ENCODE data around the gene C4orf33. TPM values are rescaled to one million over a fixed set of nuclear protein-coding genes. Genes with fewer than 3 reads are reported as not detected.

C4orf33 gene
- total RNA-seq = 10 to 100 TPM; 11.1 to 29.3 (median 12.0) TPM

- no peaks in the 10 kb centered on the region for H3K36me3 ChIP-seq
- H3K27me3 ChIP-seq = no peaks in the 10 kb centered on the region
- peak within 1 kb of the TSS; percentile 86 to 92 for H3K27ac ChIP-seq
- peak within 1 kb of the TSS; percentile 50 to 73 (median 63) for H3K4me3 ChIP-seq
- intact Hi-C loops (cut with DNase I; ENCODE audit: low total_unique reads) = no loop called here
- no peaks in the 10 kb centered on the region for H3K9me3 ChIP-seq
- DNase-seq (ENCODE audit: low spot score in 2 of 2) = peak; percentile 60 to 66
- TF ChIP-seq POLR2AphosphoS5 (IDR thresholded peaks at IDR 0.05) = peak in 2 of 3 donors; percentile 40 to 49
- no peak for TF ChIP-seq CTCF (IDR thresholded peaks at IDR 0.05)
- peaks cover 0 to 4% of the 10 kb centered on the region in 2 donors for H3K4me1 ChIP-seq
These were observed at the start of gene C4orf33 for GRCh38 chr4:129095811-129096454. C4orf33 (plus strand) TSS chr4:129096152; CDS start chr4:129102611, 6,459 bp downstream.

GRCh38 chr4:129059028-129059427 lies 36.9 kb upstream of the C4orf33 start:
- H3K4me1 ChIP-seq = no peaks in the 10 kb centered on the region
- intact Hi-C loops (cut with DNase I; ENCODE audit: low total_unique reads) = no loop called here
- no peak for DNase-seq (ENCODE audit: low spot score in 2 of 2)
- H3K27me3 ChIP-seq = no peaks in the 10 kb centered on the region
- H3K27ac ChIP-seq = no peak overlapping the region
- H3K9me3 ChIP-seq = peaks cover 56 to 93% of the 10 kb centered on the region in 2 donors
- no peak for TF ChIP-seq CTCF (IDR thresholded peaks at IDR 0.05)
- TF ChIP-seq POLR2AphosphoS5 (IDR thresholded peaks at IDR 0.05) = no peak
- no peak for TF ChIP-seq POLR2A (IDR thresholded peaks at IDR 0.05)
- H3K36me3 ChIP-seq = no peaks in the 10 kb centered on the region
- H3K4me3 ChIP-seq = no peak overlapping the region

GRCh38 chr4:129062580-129062979 lies 33.4 kb upstream of the C4orf33 start:
- Histone ChIP-seq H3K36me3 (no peaks in the 10 kb centered on the region), H3K9me3 (peaks cover 37 to 62% of the 10 kb centered on the region in 2 donors), H3K27me3 (no peaks in the 10 kb centered on the region), H3K4me3 (no peak overlapping the region), H3K27ac (no peak overlapping the region), H3K4me1 (no peaks in the 10 kb centered on the region)
- intact Hi-C loops (cut with DNase I; ENCODE audit: low total_unique reads) = no loop called here
- no peak for TF ChIP-seq CTCF (IDR thresholded peaks at IDR 0.05)
- TF ChIP-seq POLR2A (IDR thresholded peaks at IDR 0.05) = no peak
- no peak for TF ChIP-seq POLR2AphosphoS5 (IDR thresholded peaks at IDR 0.05)
- no peak for DNase-seq (ENCODE audit: low spot score in 2 of 2)

- H3K9me3 ChIP-seq = peaks cover 39 to 67% of the 10 kb centered on the region in 2 donors
These were observed 32.3 kb upstream of the C4orf33 start for GRCh38 chr4:129063640-129064039.

More at GRCh38 chr4:129063640-129064039, 32.3 kb upstream of the C4orf33 start:
- TF ChIP-seq CTCF (IDR thresholded peaks at IDR 0.05) = no peak
- TF ChIP-seq POLR2AphosphoS5 (IDR thresholded peaks at IDR 0.05) = no peak
- TF ChIP-seq POLR2A (IDR thresholded peaks at IDR 0.05) = no peak
- Histone ChIP-seq H3K4me3 (no peak overlapping the region), H3K27ac (no peak overlapping the region), H3K27me3 (no peaks in the 10 kb centered on the region), H3K36me3 (no peaks in the 10 kb centered on the region), H3K4me1 (no peaks in the 10 kb centered on the region)
- no peak for DNase-seq (ENCODE audit: low spot score in 2 of 2)
- intact Hi-C loops (cut with DNase I; ENCODE audit: low total_unique reads) = no loop called here

Measured in breast epithelium (tissue), 4 donors.